Measurements from ENCODE around the gene FOXA3.

- TF ChIP-seq CTCF (conservative IDR thresholded peaks at IDR 0.05) (no peak), ZFX (IDR thresholded peaks at IDR 0.05) (no peak)
Observed at GRCh38 chr19:45905011-45905410, 40.9 kb downstream of the FOXA3 start.

Data from C4-2B (cell line).